Stimulated activated CD8-positive, alpha-beta memory T cell treated with anti-CD3 and anti-CD28 coated beads, Interleukin-7, amount 100 ng/mL, for 1 hour (primary cell): ENCODE measurements around the gene NAA10.
A peak's percentile ranks its signal among the peaks of the same experiment; 100 is the strongest.

ENCODE experiments used
- DNase-seq, 2 donors: peaks; one replicate each; pipeline ENCODE4 v3.0.0-alpha.2; 2020; ENCODE audit warnings: low read depth in 2 of 2

The NAA10 gene

GRCh38 chrX:153909024-153909979 lies 25.5 kb downstream of the NAA10 start:
- DNase-seq, result no peak

GRCh38 chrX:153908219-153908860 lies 26.5 kb downstream of the NAA10 start:
- no peak for DNase-seq

- no peak for DNase-seq
Observed at GRCh38 chrX:153907456-153907855, 27.4 kb downstream of the NAA10 start.

GRCh38 chrX:153906126-153906917 lies 28.5 kb downstream of the NAA10 start:
- DNase-seq, result no peak

GRCh38 chrX:153905481-153906095 lies 29.2 kb downstream of the NAA10 start:
- DNase-seq, result no peak

- DNase-seq, result no peak
Observed at GRCh38 chrX:153903991-153904957, 30.6 kb downstream of the NAA10 start, which contains the start of gene AVPR2. AVPR2 (plus strand) TSS chrX:153904673; CDS start chrX:153905146, 473 bp downstream.

- DNase-seq, result no peak
Observed at GRCh38 chrX:153903238-153903980, 31.4 kb downstream of the NAA10 start.

GRCh38 chrX:153902385-153902784 lies 32.5 kb downstream of the NAA10 start:
- no peak for DNase-seq

- no peak for DNase-seq
Observed at GRCh38 chrX:153901753-153902140, 33.1 kb downstream of the NAA10 start.

- peak in 1 of 2 donors; percentile 13 for DNase-seq
Observed at GRCh38 chrX:153900831-153901752, 33.7 kb downstream of the NAA10 start.

GRCh38 chrX:153897899-153898298 lies 36.9 kb downstream of the NAA10 start:
- no peak for DNase-seq

GRCh38 chrX:153889123-153889522 lies 45.7 kb downstream of the NAA10 start:
- DNase-seq, result no peak

- DNase-seq, result no peak
Observed at GRCh38 chrX:153888344-153888743, 46.5 kb downstream of the NAA10 start.

GRCh38 chrX:153887385-153887784 lies 47.5 kb downstream of the NAA10 start:
- no peak for DNase-seq

GRCh38 chrX:153886915-153887314 lies 47.9 kb downstream of the NAA10 start:
- DNase-seq, result no peak

GRCh38 chrX:153885968-153886903 lies 48.6 kb downstream of the NAA10 start, which contains the start of gene L1CAM:
L1CAM (minus strand) TSS chrX:153886173; CDS start chrX:153875836, 10,337 bp downstream.
- DNase-seq, result no peak

- DNase-seq, result no peak
Observed at GRCh38 chrX:153885208-153885787, 49.5 kb downstream of the NAA10 start.
